Central memory CD8-positive, alpha-beta T cell (primary cell): Measurements from ENCODE around the gene ADAMTS12.

ENCODE experiments used
- ATAC-seq: fragments of 150-1000 bp; cut with Tn5 transposase; replicated peaks from 2 replicates; pipeline ENCODE4 v1.10.0; 2022; ENCODE audit warnings: mild to moderate bottlenecking, moderate FRiP score, moderate number of reproducible peaks; ENCODE audit not compliant: poor library complexity, severe bottlenecking; ENCODE audit errors: extremely low read depth
- DNase-seq, 2 donors: peaks; one replicate each; pipeline ENCODE4 v3.0.0; 2021; ENCODE audit warnings: low spot score in 2 of 2
- H3K27ac Mint-ChIP-seq: one replicate; pipeline ENCODE4 v1.8.0; 2022; ENCODE audit warnings: low read depth, mild to moderate bottlenecking, moderate library complexity, mixed read lengths
- H3K27me3 Mint-ChIP-seq: one replicate; pipeline ENCODE4 v1.8.0; 2022; ENCODE audit warnings: mixed read lengths
- H3K36me3 Mint-ChIP-seq: one replicate; pipeline ENCODE4 v1.8.0; 2022; ENCODE audit warnings: mild to moderate bottlenecking, moderate library complexity, mixed read lengths; ENCODE audit not compliant: insufficient read depth
- H3K4me1 Mint-ChIP-seq: one replicate; pipeline ENCODE4 v1.8.0; 2022; ENCODE audit warnings: mixed read lengths
- H3K4me3 Mint-ChIP-seq: one replicate; pipeline ENCODE4 v1.8.0; 2022; ENCODE audit warnings: mild to moderate bottlenecking, moderate library complexity, mixed read lengths
- H3K9me3 Mint-ChIP-seq: one replicate; pipeline ENCODE4 v1.8.0; 2022; ENCODE audit warnings: mixed read lengths

ADAMTS12 gene

GRCh38 chr5:33629999-33630398 is 261.8 kb downstream of the ADAMTS12 start:
- Mint-ChIP-seq H3K36me3 (no peaks in the 10 kb centered on the region), H3K9me3 (peaks cover 7% of the 10 kb centered on the region), H3K4me3 (no peak overlapping the region), H3K27ac (no peak overlapping the region), H3K4me1 (no peaks in the 10 kb centered on the region), H3K27me3 (no peaks in the 10 kb centered on the region)
- no peak for ATAC-seq
- DNase-seq = no peak

- peaks cover 7% of the 10 kb centered on the region for H3K9me3 Mint-ChIP-seq
- DNase-seq (no peak), ATAC-seq (no peak)
- H3K27me3 Mint-ChIP-seq = no peaks in the 10 kb centered on the region
- no peaks in the 10 kb centered on the region for H3K36me3 Mint-ChIP-seq
- no peaks in the 10 kb centered on the region for H3K4me1 Mint-ChIP-seq
- H3K27ac Mint-ChIP-seq = no peak overlapping the region
- H3K4me3 Mint-ChIP-seq = no peak overlapping the region
These were observed 263.0 kb downstream of the ADAMTS12 start for GRCh38 chr5:33628796-33629195.

GRCh38 chr5:33621514-33621913 is 270.3 kb downstream of the ADAMTS12 start:
- H3K27me3 Mint-ChIP-seq = peaks cover 11% of the 10 kb centered on the region
- no peak overlapping the region for H3K27ac Mint-ChIP-seq
- H3K9me3 Mint-ChIP-seq = no peaks in the 10 kb centered on the region
- H3K4me1 Mint-ChIP-seq = no peaks in the 10 kb centered on the region
- ATAC-seq = no peak
- no peak overlapping the region for H3K4me3 Mint-ChIP-seq
- DNase-seq = no peak
- no peaks in the 10 kb centered on the region for H3K36me3 Mint-ChIP-seq

- Mint-ChIP-seq H3K36me3 (no peaks in the 10 kb centered on the region), H3K4me3 (no peak overlapping the region), H3K27ac (no peak overlapping the region), H3K4me1 (no peaks in the 10 kb centered on the region), H3K9me3 (no peaks in the 10 kb centered on the region), H3K27me3 (no peaks in the 10 kb centered on the region)
- DNase-seq (no peak), ATAC-seq (no peak)
These were observed 277.8 kb downstream of the ADAMTS12 start for GRCh38 chr5:33614039-33614438.

GRCh38 chr5:33612386-33612785 is 279.4 kb downstream of the ADAMTS12 start:
- Mint-ChIP-seq H3K9me3 (no peaks in the 10 kb centered on the region), H3K27me3 (peaks cover 11% of the 10 kb centered on the region), H3K36me3 (no peaks in the 10 kb centered on the region), H3K27ac (no peak overlapping the region), H3K4me3 (no peak overlapping the region), H3K4me1 (no peaks in the 10 kb centered on the region)
- ATAC-seq (no peak), DNase-seq (no peak)

- no peak for DNase-seq
- no peaks in the 10 kb centered on the region for H3K36me3 Mint-ChIP-seq
- no peaks in the 10 kb centered on the region for H3K9me3 Mint-ChIP-seq
- ATAC-seq = no peak
- no peaks in the 10 kb centered on the region for H3K4me1 Mint-ChIP-seq
- H3K27me3 Mint-ChIP-seq = peaks cover 15% of the 10 kb centered on the region
- H3K27ac Mint-ChIP-seq = no peak overlapping the region
- H3K4me3 Mint-ChIP-seq = no peak overlapping the region
These were observed 279.9 kb downstream of the ADAMTS12 start for GRCh38 chr5:33611877-33612276.

- Mint-ChIP-seq H3K9me3 (no peaks in the 10 kb centered on the region), H3K4me3 (no peak overlapping the region), H3K27me3 (peaks cover 15% of the 10 kb centered on the region), H3K4me1 (no peaks in the 10 kb centered on the region), H3K27ac (no peak overlapping the region), H3K36me3 (no peaks in the 10 kb centered on the region)
- DNase-seq = no peak
- no peak for ATAC-seq
These were observed 283.3 kb downstream of the ADAMTS12 start for GRCh38 chr5:33608344-33609041.

- no peak overlapping the region for H3K27ac Mint-ChIP-seq
These were observed 287.3 kb downstream of the ADAMTS12 start for GRCh38 chr5:33604503-33604902.

GRCh38 chr5:33601881-33602280 is 289.9 kb downstream of the ADAMTS12 start:
- Mint-ChIP-seq H3K27ac (no peak overlapping the region), H3K27me3 (peaks cover 17% of the 10 kb centered on the region), H3K4me1 (no peaks in the 10 kb centered on the region), H3K36me3 (no peaks in the 10 kb centered on the region), H3K4me3 (no peak overlapping the region), H3K9me3 (no peaks in the 10 kb centered on the region)
- no peak for ATAC-seq
- no peak for DNase-seq

More at GRCh38 chr5:33604503-33604902, 287.3 kb downstream of the ADAMTS12 start:
- Mint-ChIP-seq H3K4me3 (no peak overlapping the region), H3K36me3 (no peaks in the 10 kb centered on the region), H3K4me1 (no peaks in the 10 kb centered on the region), H3K27me3 (peaks cover 27% of the 10 kb centered on the region), H3K9me3 (no peaks in the 10 kb centered on the region)
- DNase-seq (no peak), ATAC-seq (no peak)

- ATAC-seq (no peak), DNase-seq (no peak)
- Mint-ChIP-seq H3K27me3 (peaks cover 17% of the 10 kb centered on the region), H3K4me1 (no peaks in the 10 kb centered on the region), H3K9me3 (no peaks in the 10 kb centered on the region), H3K27ac (no peak overlapping the region), H3K36me3 (no peaks in the 10 kb centered on the region), H3K4me3 (no peak overlapping the region)
These were observed 296.5 kb downstream of the ADAMTS12 start for GRCh38 chr5:33595303-33595702.

GRCh38 chr5:33594006-33594405 is 297.8 kb downstream of the ADAMTS12 start:
- no peak for ATAC-seq
- H3K36me3 Mint-ChIP-seq = no peaks in the 10 kb centered on the region
- H3K9me3 Mint-ChIP-seq = no peaks in the 10 kb centered on the region
- no peak overlapping the region for H3K27ac Mint-ChIP-seq
- H3K4me1 Mint-ChIP-seq = no peaks in the 10 kb centered on the region
- no peak for DNase-seq
- H3K4me3 Mint-ChIP-seq = no peak overlapping the region
- peaks cover 8% of the 10 kb centered on the region for H3K27me3 Mint-ChIP-seq

GRCh38 chr5:33592245-33592644 is 299.5 kb downstream of the ADAMTS12 start:
- no peaks in the 10 kb centered on the region for H3K4me1 Mint-ChIP-seq
- DNase-seq (no peak), ATAC-seq (no peak)
- no peaks in the 10 kb centered on the region for H3K9me3 Mint-ChIP-seq
- H3K4me3 Mint-ChIP-seq = no peak overlapping the region
- H3K27me3 Mint-ChIP-seq = peaks cover 8% of the 10 kb centered on the region
- no peak overlapping the region for H3K27ac Mint-ChIP-seq
- no peaks in the 10 kb centered on the region for H3K36me3 Mint-ChIP-seq

- Mint-ChIP-seq H3K4me3 (no peak overlapping the region), H3K36me3 (no peaks in the 10 kb centered on the region), H3K9me3 (no peaks in the 10 kb centered on the region), H3K27ac (no peak overlapping the region), H3K27me3 (no peaks in the 10 kb centered on the region), H3K4me1 (no peaks in the 10 kb centered on the region)
- ATAC-seq (peak; percentile 14), DNase-seq (no peak)
These were observed 303.0 kb downstream of the ADAMTS12 start for GRCh38 chr5:33588654-33589372.
